Neural cell (in vitro differentiated cells): ENCODE results near the gene MPDZ.

Experiments used
- CTCF ChIP-seq: fragments of 450-650 bp; IDR thresholded peaks from 2 replicates; pipeline ENCODE4 v1.5.1; 2014; ENCODE audit warnings: antibody characterized with exemption, mild to moderate bottlenecking, moderate library complexity; ENCODE audit not compliant: poor library complexity, severe bottlenecking
- EZH2 ChIP-seq: fragments of 200-600, 300-800 bp; shearing (Covaris generic), sonication (generic); IDR thresholded peaks from 2 replicates; pipeline ENCODE4 v1.6.1; 2014; ENCODE audit warnings: antibody characterized with exemption, low read length, borderline replicate concordance, mild to moderate bottlenecking; ENCODE audit not compliant: insufficient read depth, poor library complexity, severe bottlenecking
- POLR2AphosphoS5 ChIP-seq: IDR thresholded peaks from 2 replicates; pipeline ENCODE4 v1.6.1; 2012
- RAD21 ChIP-seq: fragments of 450-650 bp; conservative IDR thresholded peaks from 2 replicates; pipeline ENCODE4 v1.6.1; 2014; ENCODE audit warnings: antibody characterized with exemption, mild to moderate bottlenecking, moderate library complexity
- REST ChIP-seq: IDR thresholded peaks from 2 replicates; pipeline ENCODE4 v1.6.1; 2012; ENCODE audit warnings: borderline replicate concordance
- TAF1 ChIP-seq: IDR thresholded peaks from 2 replicates; pipeline ENCODE4 v1.6.1; 2012; ENCODE audit warnings: low read depth

- no peak for TF ChIP-seq POLR2AphosphoS5
- TF ChIP-seq CTCF, result no peak
- TF ChIP-seq EZH2, result no peak
- TF ChIP-seq RAD21, result no peak
- no peak for TF ChIP-seq TAF1
- no peak for TF ChIP-seq REST
Observed at GRCh38 chr9:13064676-13065075, 214.8 kb downstream of the MPDZ start.
